AG04450 (cell line): ENCODE data around the gene RAD54L. TPM values are rescaled to one million over a fixed set of nuclear protein-coding genes. Genes with fewer than 3 reads are reported as not detected.
"Not testable (repeated sequence)": the region's sequence is repeated elsewhere in the genome, so short reads cannot be mapped to it uniquely, and the experiment has no call there.

Experiments
- CTCF ChIA-PET: fragments of 300-600, 350-600 bp; formaldehyde crosslinking; extraction: SDS; loops from one replicate; lab custom pipeline; 2022; ENCODE audit warnings: antibody characterized with exemption, inconsistent platforms; lab: Charles Lee
- POLR2A ChIA-PET: fragments of 350-600 bp; formaldehyde crosslinking; extraction: SDS; loops from one replicate; lab custom pipeline; 2021; ENCODE audit warnings: antibody characterized with exemption, inconsistent platforms; lab: Yijun Ruan, JAX
- DNase-seq: peaks from one replicate; pipeline ENCODE4 v3.0.0-alpha.2; 2011; ENCODE audit warnings: low read depth, low spot score
- H3K27ac ChIP-seq: one replicate; pipeline ENCODE4 v1.5.1; 2012; ENCODE audit warnings: low read depth, low read length, control low read depth
- H3K27me3 ChIP-seq: one replicate; pipeline ENCODE4 v1.6.0; 2012; ENCODE audit warnings: low read length; ENCODE audit not compliant: control insufficient read depth, insufficient read depth
- H3K4me3 ChIP-seq: 2 replicates; pipeline ENCODE4 v1.5.1; 2011; ENCODE audit warnings: mild to moderate bottlenecking, low read depth, low read length, control low read depth
- H3K9me3 ChIP-seq: 2 replicates; pipeline ENCODE4 v1.5.1; 2012; ENCODE audit warnings: low read length; ENCODE audit not compliant: control insufficient read depth, insufficient read depth
- polyA plus RNA-seq: library from polyadenylated mRNA; depleted of rRNA; stranded (reverse); fragments of >200 nt; gene quantifications from 2 replicates; pipeline ENCODE4 v1.2.3, GENCODE V29; 2011; rRNA removed

Gene RAD54L
- polyA plus RNA-seq, 1 experiment = 1.9 TPM

GRCh38 chr1:46325285-46326076 lies 77.9 kb downstream of the RAD54L start:
- POLR2A ChIA-PET, CTCF ChIA-PET, H3K27me3 ChIP-seq, H3K4me3 ChIP-seq, DNase-seq, H3K27ac ChIP-seq, H3K9me3 ChIP-seq: not testable (repeated sequence)

Other genes with a start within 250 kb of the RAD54L start
- 11.3 and 14.5 TPM in 2 replicates for gene PIK3R3, start 115.1 kb upstream of the RAD54L start, polyA plus RNA-seq
- 0.43 and 0.45 TPM in 2 replicates for gene TSPAN1, start 72.7 kb upstream of the RAD54L start, polyA plus RNA-seq
- not detected in 2 replicates for gene P3R3URF, start 71.3 kb upstream of the RAD54L start, polyA plus RNA-seq
- 41.9 and 50.8 TPM in 2 replicates for gene POMGNT1, start 49.3 kb upstream of the RAD54L start, polyA plus RNA-seq
- gene LURAP1, start 44.4 kb upstream of the RAD54L start, polyA plus RNA-seq = 2.4 and 2.6 TPM in 2 replicates
- 66.3 and 80.2 TPM in 2 replicates for gene LRRC41, start 55.9 kb downstream of the RAD54L start, polyA plus RNA-seq
- 611 and 757 TPM in 2 replicates for gene UQCRH, start 55.9 kb downstream of the RAD54L start, polyA plus RNA-seq
- gene NSUN4, start 93.0 kb downstream of the RAD54L start, polyA plus RNA-seq = 18.4 and 21.4 TPM in 2 replicates
- 0.06 and 0.21 TPM in 2 replicates for gene FAAH, start 146.6 kb downstream of the RAD54L start, polyA plus RNA-seq
- not detected in 2 replicates for gene DMBX1, start 242.1 kb downstream of the RAD54L start, polyA plus RNA-seq